Common myeloid progenitor, CD34-positive (primary cell): ENCODE results near the gene ANTXR2.

Experiments used
- CTCF ChIA-PET: fragments of 350-600 bp; sonication (Branson Sonifier 250); formaldehyde crosslinking; loops from one replicate; lab custom pipeline; 2021; ENCODE audit warnings: antibody characterized with exemption; lab: Charles Lee
- POLR2A ChIA-PET: fragments of 350-600 bp; sonication (Branson Sonifier 250); formaldehyde crosslinking; loops from one replicate; lab custom pipeline; 2021; ENCODE audit warnings: antibody characterized with exemption; lab: Charles Lee
- DNase-seq, 3 donors: peaks; one replicate each; pipeline versions ENCODE4 v3.0.0 to v3.0.0-alpha.2; 2013
- H3K27ac ChIP-seq, 2 experiments: 1 replicate in 1 of 2; 2 replicates in 1 of 2; pipeline ENCODE4 v1.7.0; 2013; ENCODE audit warnings: inconsistent platforms in 2 of 2, low read length in 2 of 2, mild to moderate bottlenecking in 2 of 2, low read depth in 1 of 2, moderate library complexity in 1 of 2; ENCODE audit not compliant: severe bottlenecking in 2 of 2, insufficient read depth in 1 of 2, poor library complexity in 1 of 2
- H3K27me3 ChIP-seq, 5 experiments: replicated peaks in 2 of 5; 1 replicate in 3 of 5; 2 replicates in 2 of 5; pipeline versions ENCODE4 v1.6.1 to v1.7.0; 2013; ENCODE audit warnings: low read length in 4 of 5, mild to moderate bottlenecking in 2 of 5, moderate library complexity in 2 of 5, inconsistent platforms in 1 of 5; ENCODE audit not compliant: insufficient read depth in 5 of 5, control insufficient read depth in 4 of 5
- H3K36me3 ChIP-seq, 4 experiments: 1 replicate in 2 of 4; 2 replicates in 2 of 4; pipeline versions ENCODE4 v1.6.1 to v1.7.0; 2013; ENCODE audit warnings: low read length in 3 of 4, control low read depth in 1 of 4, mild to moderate bottlenecking in 1 of 4; ENCODE audit not compliant: control insufficient read depth in 4 of 4, insufficient read depth in 4 of 4
- H3K4me1 ChIP-seq, 4 experiments: 1 replicate in 3 of 4; 2 replicates in 1 of 4; pipeline versions ENCODE4 v1.6.1 to v1.7.1; 2013; ENCODE audit warnings: low read length in 3 of 4, mild to moderate bottlenecking in 3 of 4, control low read depth in 1 of 4, inconsistent platforms in 1 of 4, moderate library complexity in 1 of 4; ENCODE audit not compliant: control insufficient read depth in 4 of 4, insufficient read depth in 4 of 4; ENCODE audit errors: control extremely low read depth in 1 of 4
- H3K4me3 ChIP-seq, 7 experiments: 1 replicate in 4 of 7; 2 replicates in 3 of 7; pipeline versions ENCODE4 v1.5.1 to v1.7.0; 2013; ENCODE audit warnings: mild to moderate bottlenecking in 7 of 7, low read length in 6 of 7, moderate library complexity in 6 of 7, inconsistent platforms in 2 of 7, low read depth in 2 of 7, control low read depth in 1 of 7; ENCODE audit not compliant: insufficient read depth in 4 of 7, control insufficient read depth in 1 of 7; ENCODE audit errors: extremely low read depth in 1 of 7
- H3K9me3 ChIP-seq, 5 experiments: 1 replicate in 4 of 5; 2 replicates in 1 of 5; pipeline versions ENCODE4 v1.6.1 to v1.7.1; 2013; ENCODE audit warnings: low read length in 4 of 5, mild to moderate bottlenecking in 2 of 5, inconsistent platforms in 1 of 5, low read depth in 1 of 5, moderate library complexity in 1 of 5; ENCODE audit not compliant: control insufficient read depth in 4 of 5, insufficient read depth in 2 of 5; ENCODE audit errors: control extremely low read depth in 1 of 5
- WGBS: methylation state at CpG from one replicate; pipeline ENCODE4 v1.1.5; 2013; ENCODE audit not compliant: insufficient coverage; 5-methylcytosine and 5-hydroxymethylcytosine counted together

Gene ANTXR2

GRCh38 chr4:80049813-80050534 is 23.1 kb downstream of the ANTXR2 start:
- POLR2A ChIA-PET: no interaction called here
- Histone ChIP-seq H3K27ac (no peak overlapping the region), H3K4me1 (peaks cover 0 to 13% (median 1%) of the 10 kb centered on the region in 4 experiments), H3K27me3 (no peaks in the 10 kb centered on the region), H3K36me3 (peaks cover 12 to 55% (median 24%) of the 10 kb centered on the region in 4 experiments), H3K4me3 (no peak overlapping the region), H3K9me3 (no peaks in the 10 kb centered on the region)
- DNase-seq: no peak
- 100% methylated on average over 6 of the region's 7 CpGs for WGBS
- CTCF ChIA-PET: interaction anchor here (0.9 to 1.4 kb wide), 2 partner anchors 9 to 14 kb away, joined by 3 to 4 read pairs; no protein-coding TSS in a partner anchor

DNA sequence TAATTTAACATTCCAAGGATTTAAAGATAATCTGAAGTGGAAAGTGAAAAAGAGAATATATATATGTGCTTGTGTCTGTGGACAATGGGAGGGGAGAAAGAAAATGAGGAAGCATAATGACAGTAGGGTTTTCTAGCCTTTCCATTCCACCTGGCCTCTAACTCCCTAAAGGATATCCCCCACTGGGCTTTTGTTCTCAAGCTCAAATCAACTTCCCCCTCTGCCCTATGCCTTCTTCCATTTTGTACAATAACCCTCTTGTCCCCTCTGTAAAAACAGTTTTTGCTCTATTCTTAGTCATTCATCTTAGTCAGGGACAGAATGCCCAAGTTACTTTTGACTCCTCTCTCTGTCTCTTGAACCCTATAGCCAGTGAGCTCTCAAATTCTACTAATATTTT is 23.6 kb downstream of the ANTXR2 start:
- Histone ChIP-seq H3K36me3 (peaks cover 12 to 52% (median 24%) of the 10 kb centered on the region in 4 experiments), H3K27ac (no peak overlapping the region), H3K27me3 (no peaks in the 10 kb centered on the region), H3K9me3 (no peaks in the 10 kb centered on the region), H3K4me3 (no peak overlapping the region), H3K4me1 (peaks cover 0 to 10% (median 1%) of the 10 kb centered on the region in 4 experiments)
- ChIA-PET POLR2A (no interaction called here), CTCF (interaction anchor here (0.9 to 1.4 kb wide), 2 partner anchors 10 to 14 kb away, joined by 3 to 4 read pairs; no protein-coding TSS in a partner anchor)
- DNase-seq: no peak

DNA sequence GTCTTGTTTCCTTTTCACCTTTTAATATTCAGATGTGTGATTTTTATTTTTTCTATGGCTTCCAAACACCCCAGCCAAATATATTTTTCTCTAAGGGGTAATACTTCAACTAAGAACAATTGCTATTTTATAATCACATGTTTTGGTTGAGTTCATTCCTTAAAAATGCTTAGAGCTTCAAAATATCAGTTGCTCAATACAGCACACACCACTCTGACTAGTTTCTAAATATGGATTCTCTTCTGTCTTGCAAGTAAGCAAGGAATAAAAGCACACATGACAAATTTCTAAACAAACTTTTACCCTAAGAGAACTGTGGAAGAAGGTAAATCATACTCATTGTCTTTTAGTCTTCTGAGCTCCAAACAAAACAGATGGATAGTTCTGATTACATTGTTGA is 27.2 kb downstream of the ANTXR2 start:
- POLR2A ChIA-PET: interaction anchor here (0.7 kb wide), 1 partner anchor 11 kb away, joined by 3 read pairs; no protein-coding TSS in a partner anchor
- peaks cover 0 to 2% (median 1%) of the 10 kb centered on the region in 4 experiments for H3K4me1 ChIP-seq
- H3K27me3 ChIP-seq: no peaks in the 10 kb centered on the region
- no peak for DNase-seq
- H3K9me3 ChIP-seq: no peaks in the 10 kb centered on the region
- H3K4me3 ChIP-seq: no peak overlapping the region
- CTCF ChIA-PET: interaction anchor here (0.6 to 1.5 kb wide), 2 partner anchors 10 to 136 kb away, joined by 3 to 5 read pairs; no protein-coding TSS in a partner anchor
- H3K27ac ChIP-seq: no peak overlapping the region
- peaks cover 19 to 58% (median 23%) of the 10 kb centered on the region in 4 experiments for H3K36me3 ChIP-seq

GRCh38 chr4:80043541-80043940 is 29.5 kb downstream of the ANTXR2 start:
- peaks cover 0 to 6% (median 4%) of the 10 kb centered on the region in 5 experiments for H3K9me3 ChIP-seq
- ChIA-PET POLR2A (no interaction called here), CTCF (interaction anchor here (1.3 kb wide), 1 partner anchor 12 kb away, joined by 3 read pairs; no protein-coding TSS in a partner anchor)
- H3K4me3 ChIP-seq: no peak overlapping the region
- no peak overlapping the region for H3K27ac ChIP-seq
- H3K4me1 ChIP-seq: peaks cover 0 to 2% (median 0%) of the 10 kb centered on the region in 4 experiments
- H3K36me3 ChIP-seq: peaks cover 14 to 54% (median 19%) of the 10 kb centered on the region in 4 experiments
- no peak for DNase-seq
- 94% methylated on average over 2 of the region's 3 CpGs for WGBS
- H3K27me3 ChIP-seq: no peaks in the 10 kb centered on the region

- Histone ChIP-seq H3K4me1 (peaks cover 0 to 3% (median under 1%) of the 10 kb centered on the region in 4 experiments), H3K27me3 (no peaks in the 10 kb centered on the region), H3K27ac (no peak overlapping the region), H3K4me3 (no peak overlapping the region), H3K36me3 (peaks cover 14 to 54% (median 19%) of the 10 kb centered on the region in 4 experiments), H3K9me3 (peaks cover 0 to 6% (median 4%) of the 10 kb centered on the region in 5 experiments)
- ChIA-PET CTCF (interaction anchor here (1.3 kb wide), 1 partner anchor 13 kb away, joined by 3 read pairs; no protein-coding TSS in a partner anchor), POLR2A (no interaction called here)
- no CpG with 5 or more reads among the region's 2 CpGs for WGBS
- no peak for DNase-seq
Measured at GRCh38 chr4:80042821-80043220, 30.2 kb downstream of the ANTXR2 start.

DNA sequence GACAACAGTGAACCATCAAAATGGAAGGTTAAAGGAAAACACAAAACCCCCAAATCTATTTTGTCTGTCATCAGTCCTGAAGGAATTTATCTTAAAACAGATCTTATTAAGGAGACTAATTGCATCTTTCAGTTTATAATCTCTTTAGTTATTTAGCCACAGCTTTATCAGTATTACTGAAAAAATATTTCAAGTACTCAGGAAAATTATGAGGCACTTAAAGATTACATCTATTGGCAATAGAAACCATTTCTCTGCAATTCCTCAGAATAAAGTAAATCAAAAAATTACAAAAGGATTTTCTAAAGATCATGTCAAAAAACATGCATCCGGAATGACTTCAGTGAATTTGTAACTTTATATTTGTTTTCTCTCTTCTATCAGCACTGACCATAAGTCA is 35.2 kb downstream of the ANTXR2 start:
- no peak for DNase-seq
- POLR2A ChIA-PET: no interaction called here
- no peaks in the 10 kb centered on the region for H3K27me3 ChIP-seq
- H3K36me3 ChIP-seq: peaks cover 8 to 44% (median 12%) of the 10 kb centered on the region in 4 experiments
- no CpG with 5 or more reads among the region's 1 CpG for whole genome bisulfite sequencing
- H3K4me1 ChIP-seq: peaks cover 12 to 28% (median 20%) of the 10 kb centered on the region in 4 experiments
- peaks cover 0 to 6% (median 4%) of the 10 kb centered on the region in 5 experiments for H3K9me3 ChIP-seq
- no peak overlapping the region for H3K4me3 ChIP-seq
- CTCF ChIA-PET: no interaction called here
- peak overlapping the region in 1 of 2 experiments; percentile 71 for H3K27ac ChIP-seq
